T-helper 2 cell (primary cell): ENCODE measurements around the gene TCP11L2.
"Not testable (repeated sequence)": the region's sequence is repeated elsewhere in the genome, so short reads cannot be mapped to it uniquely, and the experiment has no call there.

ENCODE experiments used
- DNase-seq, 5 experiments: peaks; one replicate each; pipeline versions ENCODE4 v3.0.0 to v3.0.0-alpha.2; 2012 to 2022

Gene TCP11L2

GRCh38 chr12:106308121-106308520 lies 5.6 kb downstream of the TCP11L2 start:
- no peak for DNase-seq

- no peak for DNase-seq
These were observed 6.1 kb downstream of the TCP11L2 start for GRCh38 chr12:106308611-106309010.

GRCh38 chr12:106309671-106310505 lies 7.4 kb downstream of the TCP11L2 start:
- no peak for DNase-seq

- no peak for DNase-seq
These were observed 8.2 kb downstream of the TCP11L2 start for GRCh38 chr12:106310687-106311086.

- no peak for DNase-seq
These were observed 8.6 kb downstream of the TCP11L2 start for GRCh38 chr12:106311139-106311538.

GRCh38 chr12:106313413-106313812 lies 10.9 kb downstream of the TCP11L2 start:
- DNase-seq, result not testable (repeated sequence)

- DNase-seq, result no peak
These were observed 13.0 kb downstream of the TCP11L2 start for GRCh38 chr12:106315523-106315922.

- no peak for DNase-seq
These were observed 15.0 kb downstream of the TCP11L2 start for GRCh38 chr12:106317406-106318082.

- DNase-seq, result peak in 1 of 5 experiments; percentile 26
These were observed 18.8 kb downstream of the TCP11L2 start for GRCh38 chr12:106321139-106321850.

GRCh38 chr12:106323537-106323936 lies 21.0 kb downstream of the TCP11L2 start:
- DNase-seq, result no peak

GRCh38 chr12:106327309-106327869 lies 24.9 kb downstream of the TCP11L2 start:
- no peak for DNase-seq

GRCh38 chr12:106328735-106329134 lies 26.2 kb downstream of the TCP11L2 start:
- no peak for DNase-seq

- DNase-seq, result no peak
These were observed 26.9 kb downstream of the TCP11L2 start for GRCh38 chr12:106329231-106329982.

GRCh38 chr12:106331599-106331998 lies 29.1 kb downstream of the TCP11L2 start:
- no peak for DNase-seq

GRCh38 chr12:106332536-106332935 lies 30.0 kb downstream of the TCP11L2 start:
- no peak for DNase-seq

GRCh38 chr12:106333010-106333409 lies 30.5 kb downstream of the TCP11L2 start:
- DNase-seq, result no peak

- DNase-seq, result no peak
These were observed 31.2 kb downstream of the TCP11L2 start for GRCh38 chr12:106333756-106334155.

GRCh38 chr12:106341086-106341877 lies 38.7 kb downstream of the TCP11L2 start:
- no peak for DNase-seq

- DNase-seq, result no peak
These were observed 40.1 kb downstream of the TCP11L2 start for GRCh38 chr12:106342397-106343213.

- no peak for DNase-seq
These were observed 40.6 kb downstream of the TCP11L2 start for GRCh38 chr12:106343214-106343528.

GRCh38 chr12:106344131-106344530 lies 41.6 kb downstream of the TCP11L2 start:
- no peak for DNase-seq
